HG03066 (cell line): ENCODE results near the gene ZG16B.

Source experiments
- ATAC-seq: cut with Tn5 transposase; IDR thresholded peaks from one replicate; pipeline ENCODE4 v1.9.1; 2021; ENCODE audit warnings: low read depth; ENCODE audit not compliant: unreplicated experiment

ZG16B gene, protein sequence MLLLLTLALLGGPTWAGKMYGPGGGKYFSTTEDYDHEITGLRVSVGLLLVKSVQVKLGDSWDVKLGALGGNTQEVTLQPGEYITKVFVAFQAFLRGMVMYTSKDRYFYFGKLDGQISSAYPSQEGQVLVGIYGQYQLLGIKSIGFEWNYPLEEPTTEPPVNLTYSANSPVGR

GRCh38 chr16:2829501-2830354, at the start of gene ZG16B:
Gene ZG16B (plus strand): TSS chr16:2830303. CDS start chr16:2830442, 139 bp downstream.
- no peak for ATAC-seq

GRCh38 chr16:2782583-2783351, 47.3 kb upstream of the ZG16B start:
- no peak for ATAC-seq

GRCh38 chr16:2783581-2784357, 46.3 kb upstream of the ZG16B start:
- no peak for ATAC-seq

GRCh38 chr16:2784358-2785100, 45.6 kb upstream of the ZG16B start:
- ATAC-seq = no peak

- ATAC-seq = no peak
These were observed 44.8 kb upstream of the ZG16B start for GRCh38 chr16:2785101-2785991.

DNA sequence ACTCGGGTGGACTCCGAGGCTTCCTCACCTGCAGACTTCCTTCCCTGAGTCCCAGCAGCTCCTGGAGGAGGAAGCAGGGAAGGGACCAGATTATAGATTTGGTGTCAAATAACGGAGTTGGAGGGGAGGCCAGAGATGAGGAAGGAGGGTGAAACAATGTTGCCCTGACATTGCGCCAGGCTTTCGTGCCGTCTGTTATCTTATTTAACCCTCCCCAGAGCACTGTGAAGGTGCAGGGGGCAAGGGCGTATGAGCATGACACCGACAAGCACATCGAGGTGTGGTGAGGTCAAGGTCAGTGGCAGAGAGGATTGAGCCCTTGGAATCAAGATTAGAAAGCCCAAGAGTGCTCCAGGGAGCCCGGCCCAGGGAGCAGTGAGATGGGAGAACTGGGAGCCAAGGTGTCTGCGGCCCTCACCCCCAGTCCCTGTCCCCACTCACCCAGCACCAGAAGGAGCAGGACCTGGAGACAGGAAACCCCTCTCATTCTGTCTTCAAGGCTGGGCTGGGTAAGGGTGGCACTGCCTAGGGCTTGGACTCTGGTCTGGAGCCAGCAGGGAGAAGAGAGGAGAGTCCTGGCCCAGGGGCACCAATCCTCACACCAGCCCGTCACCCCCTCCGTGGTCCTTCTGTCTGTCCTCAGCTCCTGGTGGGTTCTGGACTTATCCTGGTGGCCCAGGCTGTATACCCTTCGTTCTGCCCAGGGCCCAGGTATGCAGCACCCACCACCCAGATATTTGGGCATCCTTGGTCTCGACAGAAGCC, 43.9 kb upstream of the ZG16B start:
- no peak for ATAC-seq

DNA sequence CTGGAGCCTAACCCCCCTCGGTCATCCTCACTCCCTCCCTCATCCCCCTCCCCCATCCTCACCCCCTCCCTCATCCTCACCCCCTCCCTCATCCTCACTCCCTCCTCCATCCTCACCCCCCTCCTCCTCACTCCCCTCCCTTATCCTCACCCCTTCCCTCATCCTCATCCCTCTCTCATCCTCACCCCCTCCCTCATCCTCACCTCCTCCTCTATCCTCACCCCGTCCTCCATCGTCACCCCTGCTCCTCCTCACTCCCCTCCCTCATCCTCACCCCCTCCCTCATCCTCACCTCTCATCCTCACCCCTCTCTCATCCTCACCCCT, 43.3 kb upstream of the ZG16B start:
- no peak for ATAC-seq

DNA sequence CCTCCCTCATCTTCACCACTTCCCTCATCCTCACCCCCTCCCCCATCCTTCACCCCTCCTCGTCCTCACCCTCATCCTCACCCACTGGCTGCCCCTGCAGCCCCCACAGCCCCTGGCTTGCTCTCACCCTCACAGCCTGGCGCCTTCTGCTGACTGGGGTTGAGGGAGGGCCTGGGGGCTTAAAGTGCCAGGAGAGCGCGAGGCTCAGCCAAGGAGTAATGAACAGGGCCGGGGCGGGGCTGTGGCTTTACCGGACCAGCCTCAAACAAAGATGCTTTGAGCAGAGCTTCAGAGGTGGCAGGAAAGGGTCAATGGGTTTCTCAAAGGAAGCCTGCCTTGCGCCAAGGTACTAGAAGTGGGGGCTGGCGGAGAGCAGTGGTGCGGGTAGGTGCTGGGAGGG, 42.7 kb upstream of the ZG16B start, which contains the start of gene PRSS33:
PRSS33 (minus strand) TSS at position 155 of the 400 bp plus-strand sequence. CDS start 1,013 bp downstream, outside the sequence.
- no peak for ATAC-seq

- no peak for ATAC-seq
These were observed 42.1 kb upstream of the ZG16B start for GRCh38 chr16:2787961-2788360.

- no peak for ATAC-seq
These were observed 39.5 kb upstream of the ZG16B start for GRCh38 chr16:2790631-2791030.

DNA sequence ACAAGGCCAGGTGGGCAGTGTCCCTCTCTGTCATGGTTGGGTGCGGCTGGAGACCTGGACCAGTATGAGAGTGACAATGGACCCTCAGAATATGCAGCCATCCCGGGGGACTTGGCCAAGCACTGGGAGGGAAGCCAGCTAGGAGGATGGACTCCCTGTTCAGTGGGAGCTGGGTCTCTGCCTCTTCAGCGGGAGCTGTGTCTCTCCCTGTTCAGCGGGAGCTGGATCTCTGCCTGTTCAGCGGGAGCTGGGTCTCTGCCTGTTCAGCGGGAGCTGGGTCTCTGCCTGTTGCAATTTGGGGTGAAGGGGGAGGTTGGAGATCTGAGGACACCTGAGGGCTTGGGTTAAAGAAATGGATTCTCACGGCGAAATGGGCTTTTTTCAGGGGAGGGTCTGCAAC, 38.9 kb upstream of the ZG16B start:
- ATAC-seq = no peak

GRCh38 chr16:2792940-2793339, 37.2 kb upstream of the ZG16B start:
- no peak for ATAC-seq

- no peak for ATAC-seq
These were observed 34.5 kb upstream of the ZG16B start for GRCh38 chr16:2795395-2796143.

GRCh38 chr16:2798723-2799204, 31.3 kb upstream of the ZG16B start:
- ATAC-seq = no peak

DNA sequence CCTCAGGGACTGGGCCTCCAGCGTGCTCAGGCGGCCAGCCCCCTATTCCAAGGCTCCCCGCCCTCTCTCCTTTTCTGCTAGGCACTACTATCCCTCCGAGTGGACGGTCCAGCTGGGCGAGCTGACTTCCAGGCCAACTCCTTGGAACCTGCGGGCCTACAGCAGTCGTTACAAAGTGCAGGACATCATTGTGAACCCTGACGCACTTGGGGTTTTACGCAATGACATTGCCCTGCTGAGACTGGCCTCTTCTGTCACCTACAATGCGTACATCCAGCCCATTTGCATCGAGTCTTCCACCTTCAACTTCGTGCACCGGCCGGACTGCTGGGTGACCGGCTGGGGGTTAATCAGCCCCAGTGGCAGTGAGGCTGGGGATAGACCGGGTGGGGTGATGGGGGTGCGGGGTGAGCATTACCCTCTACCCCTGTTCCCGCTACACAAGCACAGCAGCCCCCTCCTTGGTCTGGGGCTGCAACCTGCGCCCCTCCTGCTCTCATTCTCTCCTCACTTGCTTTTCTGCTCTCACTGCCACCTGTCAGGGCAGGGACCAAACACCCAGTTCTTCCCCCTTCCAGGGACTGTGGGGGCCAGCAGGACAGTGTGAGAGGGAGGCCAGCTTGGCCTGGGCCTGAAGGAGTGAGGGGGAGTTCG, 30.8 kb upstream of the ZG16B start:
- no peak for ATAC-seq

DNA sequence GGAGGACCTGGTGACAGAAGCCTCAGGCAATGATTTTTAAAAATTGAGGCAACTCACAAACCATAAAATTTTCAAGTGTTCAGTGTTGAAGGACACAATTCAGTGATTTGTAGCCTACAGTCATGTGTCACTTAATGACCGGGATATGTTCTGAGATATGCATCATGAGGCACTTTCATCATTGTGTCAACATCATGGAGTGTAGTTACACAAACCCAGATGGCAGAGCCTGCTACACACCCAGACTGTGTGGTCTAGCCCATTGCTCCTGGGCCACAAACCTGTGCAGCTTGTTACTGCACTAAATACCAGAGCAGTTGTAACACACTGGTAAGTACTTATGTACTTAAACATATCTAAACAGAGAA, 30.3 kb upstream of the ZG16B start:
- ATAC-seq = no peak
